ENCODE data around the gene SYNGR1. TPM values are rescaled to one million over a fixed set of nuclear protein-coding genes. Genes with fewer than 3 reads are reported as not detected.

Gene SYNGR1
- total RNA-seq, 1 experiment from 2014 or later: 9.0 TPM

- Histone ChIP-seq H3K27ac (ENCODE audit: low read length) (peak overlapping the region; percentile 68), H3K9ac (ENCODE audit: low read length) (no peak overlapping the region), H3K27me3 (ENCODE audit: low read length) (no peaks in the 10 kb centered on the region), H3K4me1 (ENCODE audit: insufficient read depth, low read length) (peaks cover 18% of the 10 kb centered on the region), H3K9me2 (replicated peaks; ENCODE audit: low read length) (no peaks in the 10 kb centered on the region), H3K36me3 (ENCODE audit: low read depth, low read length) (peaks cover 20% of the 10 kb centered on the region), H3K4me2 (ENCODE audit: low read length) (peak overlapping the region; percentile 81), H2AFZ (ENCODE audit: low read length) (no peak overlapping the region), H3K4me3 (ENCODE audit: low read length) (no peak overlapping the region; the same call in 1 of the 2 replicates), H3F3A (ENCODE audit: low read length, unreplicated experiment) (peaks cover 16% of the 10 kb centered on the region), H3K9me3 (ENCODE audit: low read length) (no peaks in the 10 kb centered on the region), H3K79me2 (ENCODE audit: low read length) (peaks cover 8% of the 10 kb centered on the region), H4K20me1 (ENCODE audit: low read length) (peaks cover 21% of the 10 kb centered on the region)
- ChIA-PET CTCF (interaction anchor here (0.6 kb wide), 1 partner anchor 57 kb away, joined by 3 read pairs; no protein-coding TSS in a partner anchor), POLR2A (ENCODE audit: unreplicated experiment) (no interaction called here)
- DNase-seq: no peak
- TF ChIP-seq CTCF (conservative IDR thresholded peaks at IDR 0.05; ENCODE audit: low read depth, low read length): peak; percentile 41; the same call in 1 of the 2 replicates
- no peak for TF ChIP-seq EZH2 (IDR thresholded peaks at IDR 0.05; ENCODE audit: low read length, unreplicated experiment)
- intact Hi-C loops (cut with micrococcal nuclease): loop anchor here (2.0 kb wide), 1 partner anchor 57 kb away; no protein-coding TSS in a partner anchor
- TSS peak; percentile 90 for BruUV-seq (replicated peaks)
- peak; percentile 16 for ATAC-seq
These were observed 40.4 kb upstream of the SYNGR1 start for GRCh38 chr22:39309364-39309861.

- DNase-seq: peak; percentile 36
These were observed 39.7 kb upstream of the SYNGR1 start for GRCh38 chr22:39309881-39310714.

More at GRCh38 chr22:39309881-39310714, 39.7 kb upstream of the SYNGR1 start:
- no peak overlapping the region for H3K9ac ChIP-seq (ENCODE audit: low read length)
- POLR2A ChIA-PET (ENCODE audit: unreplicated experiment): no interaction called here
- TF ChIP-seq EZH2phosphoT487 (IDR thresholded peaks at IDR 0.05; ENCODE audit: borderline replicate concordance, low read length) (no peak), EZH2 (IDR thresholded peaks at IDR 0.05; ENCODE audit: low read length, unreplicated experiment) (no peak), CTCF (conservative IDR thresholded peaks at IDR 0.05; ENCODE audit: low read depth, low read length) (no peak)
- H3K36me3 ChIP-seq (ENCODE audit: low read depth, low read length): peaks cover 27% of the 10 kb centered on the region
- CTCF ChIA-PET: interaction anchor here (0.6 kb wide), 1 partner anchor 58 kb away, joined by 3 read pairs; no protein-coding TSS in a partner anchor
- peak overlapping the region; percentile 68; the same call in 1 of the 2 replicates for H3K27ac ChIP-seq (ENCODE audit: low read length)
- no TSS peak for BruUV-seq (replicated peaks)
- peak; percentile 3 for ATAC-seq
- peaks cover 15% of the 10 kb centered on the region for H3K79me2 ChIP-seq (ENCODE audit: low read length)
- peaks cover 18% of the 10 kb centered on the region for H3K4me1 ChIP-seq (ENCODE audit: insufficient read depth, low read length)
- intact Hi-C loops (cut with micrococcal nuclease): loop anchor here (2.0 kb wide), 1 partner anchor 57 kb away; no protein-coding TSS in a partner anchor
- no peaks in the 10 kb centered on the region for H3K27me3 ChIP-seq (ENCODE audit: low read length)
- no peak overlapping the region for H3K4me3 ChIP-seq (ENCODE audit: low read length)
- no peaks in the 10 kb centered on the region for H3K9me2 ChIP-seq (replicated peaks; ENCODE audit: low read length)
- no peaks in the 10 kb centered on the region for H3K9me3 ChIP-seq (ENCODE audit: low read length)
- no peak overlapping the region for H3K4me2 ChIP-seq (ENCODE audit: low read length)
- no peak overlapping the region for H2AFZ ChIP-seq (ENCODE audit: low read length)
- H4K20me1 ChIP-seq (ENCODE audit: low read length): peaks cover 27% of the 10 kb centered on the region
- H3F3A ChIP-seq (ENCODE audit: low read length, unreplicated experiment): peaks cover 16% of the 10 kb centered on the region

Measured in PC-3 (cell line).